ENCODE results near the gene SYMPK.

The SYMPK gene

GRCh38 chr19:45772130-45772840, 90.7 kb downstream of the SYMPK start:
- no peak overlapping the region for H3K4me3 ChIP-seq (ENCODE audit: low read length)
- DNase-seq (ENCODE audit: low read depth) = no peak
- no peak for TF ChIP-seq CTCF (conservative IDR thresholded peaks at IDR 0.05; ENCODE audit: low read length)

DNA sequence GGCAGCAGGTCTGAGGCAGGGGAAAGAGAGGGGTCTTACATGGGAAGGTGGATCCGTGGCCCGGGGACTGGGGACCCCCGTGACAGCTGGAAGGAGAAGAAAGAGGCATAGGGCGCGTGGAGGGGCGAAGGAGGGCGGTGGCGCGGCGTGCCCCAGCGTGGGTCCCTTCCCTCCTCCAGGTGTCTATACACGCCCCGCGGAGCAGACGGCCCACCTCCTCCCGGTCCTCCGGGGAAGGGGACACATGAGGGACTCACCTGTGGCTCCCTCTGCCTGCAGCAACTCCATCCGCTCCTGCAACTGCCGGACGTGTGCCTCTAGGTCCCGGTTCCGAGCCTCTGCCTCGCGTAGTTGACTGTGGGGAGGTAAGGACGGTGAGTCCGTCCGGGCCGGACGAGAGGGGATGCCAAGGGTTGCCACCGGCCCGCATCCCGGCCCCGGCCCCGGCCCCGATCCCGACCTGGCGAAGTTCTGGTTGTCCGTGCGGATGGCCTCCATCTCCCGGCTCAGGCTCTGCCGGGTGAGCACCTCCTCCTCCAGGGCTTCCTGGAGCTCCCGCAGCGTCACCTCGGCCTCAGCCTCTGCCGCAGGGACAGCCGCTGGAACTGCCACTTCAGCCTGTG, 91.5 kb downstream of the SYMPK start:
- TF ChIP-seq CTCF (conservative IDR thresholded peaks at IDR 0.05; ENCODE audit: low read length) = no peak
- DNase-seq (ENCODE audit: low read depth) = no peak
- no peak overlapping the region for H3K4me3 ChIP-seq (ENCODE audit: low read length)

DNA sequence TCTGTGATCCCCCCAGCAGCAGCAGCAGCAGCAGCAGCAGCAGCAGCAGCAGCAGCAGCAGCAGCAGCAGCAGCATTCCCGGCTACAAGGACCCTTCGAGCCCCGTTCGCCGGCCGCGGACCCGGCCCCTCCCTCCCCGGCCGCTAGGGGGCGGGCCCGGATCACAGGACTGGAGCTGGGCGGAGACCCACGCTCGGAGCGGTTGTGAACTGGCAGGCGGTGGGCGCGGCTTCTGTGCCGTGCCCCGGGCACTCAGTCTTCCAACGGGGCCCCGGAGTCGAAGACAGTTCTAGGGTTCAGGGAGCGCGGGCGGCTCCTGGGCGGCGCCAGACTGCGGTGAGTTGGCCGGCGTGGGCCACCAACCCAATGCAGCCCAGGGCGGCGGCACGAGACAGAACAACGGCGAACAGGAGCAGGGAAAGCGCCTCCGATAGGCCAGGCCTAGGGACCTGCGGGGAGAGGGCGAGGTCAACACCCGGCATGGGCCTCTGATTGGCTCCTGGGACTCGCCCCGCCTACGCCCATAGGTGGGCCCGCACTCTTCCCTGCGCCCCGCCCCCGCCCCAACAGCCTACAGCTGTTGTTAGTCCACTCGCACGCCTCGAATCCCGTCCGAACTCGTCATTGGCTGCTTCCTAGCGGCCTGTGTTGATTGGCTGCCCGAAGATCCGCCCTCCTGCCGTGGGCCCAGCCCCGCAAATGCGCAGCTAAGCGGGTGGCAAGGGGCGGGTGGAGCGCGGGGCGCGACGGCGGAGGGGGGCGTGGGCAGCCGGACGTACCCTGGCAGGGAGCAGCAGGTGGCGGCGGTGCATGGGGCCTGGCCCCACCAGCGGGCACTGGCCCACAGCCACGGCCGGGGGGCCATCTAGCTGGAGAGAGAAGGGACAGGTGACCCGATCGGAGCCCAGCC, 92.5 kb downstream of the SYMPK start:
- H3K4me3 ChIP-seq (ENCODE audit: low read length) = peak overlapping the region; percentile 58
- TF ChIP-seq CTCF (conservative IDR thresholded peaks at IDR 0.05; ENCODE audit: low read length) = peak; percentile 66
- peak; percentile 98 for DNase-seq (ENCODE audit: low read depth)

DNA sequence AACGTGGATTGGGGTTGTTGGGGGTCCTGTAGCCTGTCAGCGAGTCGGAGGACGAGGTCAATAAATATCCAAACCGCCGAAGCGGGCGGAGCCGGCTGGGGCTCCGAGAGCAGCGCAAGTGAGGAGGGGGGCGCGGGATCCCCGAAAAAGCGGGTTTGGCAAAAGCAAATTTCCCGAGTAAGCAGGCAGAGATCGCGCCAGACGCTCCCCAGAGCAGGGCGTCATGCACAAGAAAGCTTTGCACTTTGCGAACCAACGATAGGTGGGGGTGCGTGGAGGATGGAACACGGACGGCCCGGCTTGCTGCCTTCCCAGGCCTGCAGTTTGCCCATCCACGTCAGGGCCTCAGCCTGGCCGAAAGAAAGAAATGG, 93.1 kb downstream of the SYMPK start:
- no peak for TF ChIP-seq CTCF (conservative IDR thresholded peaks at IDR 0.05; ENCODE audit: low read length)
- DNase-seq (ENCODE audit: low read depth) = peak; percentile 54
- H3K4me3 ChIP-seq (ENCODE audit: low read length) = peak overlapping the region; percentile 58

- peak; percentile 98 for DNase-seq (ENCODE audit: low read depth)
- no peak for TF ChIP-seq CTCF (conservative IDR thresholded peaks at IDR 0.05; ENCODE audit: low read length)
- H3K4me3 ChIP-seq (ENCODE audit: low read length) = peak within 1 kb of the TSS; percentile 91
Measured at GRCh38 chr19:45768984-45769782, 93.8 kb downstream of the SYMPK start, which contains the start of gene SIX5. TSS of gene SIX5 (minus strand) at chr19:45769252. CDS start at chr19:45768844, 408 bp downstream.

DNA sequence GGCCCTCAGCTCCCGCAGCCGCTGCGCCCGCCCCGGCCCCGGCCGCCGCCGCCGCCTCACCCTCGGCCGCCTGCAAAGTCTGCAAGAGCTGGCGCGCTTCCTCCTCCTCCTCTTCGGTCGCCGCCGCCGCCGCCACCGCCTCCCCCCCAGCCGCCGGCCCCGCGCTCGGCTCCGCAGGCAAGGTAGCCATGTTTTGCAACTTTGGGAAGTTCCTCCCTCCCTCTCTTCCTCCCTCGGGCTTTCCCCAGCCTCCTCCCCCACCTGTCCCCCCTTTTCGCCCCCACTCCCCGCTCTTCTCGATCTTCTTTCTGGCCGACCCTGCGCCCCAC, 94.3 kb downstream of the SYMPK start:
- H3K4me3 ChIP-seq (ENCODE audit: low read length) = peak overlapping the region; percentile 91
- no peak for TF ChIP-seq CTCF (conservative IDR thresholded peaks at IDR 0.05; ENCODE audit: low read length)
- peak; percentile 63 for DNase-seq (ENCODE audit: low read depth)

Data from AG10803 (cell line).